GM03348 (cell line): ENCODE data around the gene HDAC2.
A peak's percentile ranks its signal among the peaks of the same experiment; 100 is the strongest.
"Not testable (repeated sequence)": the region's sequence is repeated elsewhere in the genome, so short reads cannot be mapped to it uniquely, and the experiment has no call there.

Experiments
- DNase-seq: peaks from one replicate; pipeline ENCODE4 v3.0.0; 2012; ENCODE audit warnings: low spot score

HDAC2 gene

GRCh38 chr6:113970805-113971676 is at the start of gene HDAC2:
Gene HDAC2 (minus strand): TSS chr6:113971148. CDS start chr6:113970908, 240 bp downstream.
- peak; percentile 95 for DNase-seq

- DNase-seq, result no peak
Measured at GRCh38 chr6:114020196-114020595, 49.2 kb upstream of the HDAC2 start.

- not testable (repeated sequence) for DNase-seq
Measured at GRCh38 chr6:114017146-114017545, 46.2 kb upstream of the HDAC2 start.

GRCh38 chr6:114014106-114014505 is 43.2 kb upstream of the HDAC2 start:
- DNase-seq, result not testable (repeated sequence)

GRCh38 chr6:114011486-114011885 is 40.5 kb upstream of the HDAC2 start:
- not testable (repeated sequence) for DNase-seq

GRCh38 chr6:114010540-114010939 is 39.6 kb upstream of the HDAC2 start:
- DNase-seq, result no peak

- no peak for DNase-seq
Measured at GRCh38 chr6:114009192-114009591, 38.2 kb upstream of the HDAC2 start.

GRCh38 chr6:114008331-114008730 is 37.4 kb upstream of the HDAC2 start:
- no peak for DNase-seq

GRCh38 chr6:114007516-114007915 is 36.6 kb upstream of the HDAC2 start:
- no peak for DNase-seq

- no peak for DNase-seq
Measured at GRCh38 chr6:114001354-114001753, 30.4 kb upstream of the HDAC2 start.

- DNase-seq, result peak; percentile 13
Measured at GRCh38 chr6:114000069-114000468, 29.1 kb upstream of the HDAC2 start.

- no peak for DNase-seq
Measured at GRCh38 chr6:113999284-113999683, 28.3 kb upstream of the HDAC2 start.

- no peak for DNase-seq
Measured at GRCh38 chr6:113998811-113999210, 27.9 kb upstream of the HDAC2 start.

- DNase-seq, result peak; percentile 81
Measured at GRCh38 chr6:113997116-113997515, 26.2 kb upstream of the HDAC2 start.

GRCh38 chr6:113995634-113996033 is 24.7 kb upstream of the HDAC2 start:
- DNase-seq, result peak; percentile 87

- DNase-seq, result peak; percentile 85
Measured at GRCh38 chr6:113994934-113995342, 24.0 kb upstream of the HDAC2 start.

- no peak for DNase-seq
Measured at GRCh38 chr6:113989675-113990074, 18.7 kb upstream of the HDAC2 start.

GRCh38 chr6:113982675-113983074 is 11.7 kb upstream of the HDAC2 start:
- DNase-seq, result not testable (repeated sequence)

- DNase-seq, result no peak
Measured at GRCh38 chr6:113982055-113982550, 11.2 kb upstream of the HDAC2 start.

GRCh38 chr6:113980937-113981554 is 10.1 kb upstream of the HDAC2 start:
- DNase-seq, result peak; percentile 35

GRCh38 chr6:113979937-113980336 is 9.0 kb upstream of the HDAC2 start:
- DNase-seq, result no peak

- DNase-seq, result no peak
Measured at GRCh38 chr6:113978084-113978675, 7.2 kb upstream of the HDAC2 start.

- no peak for DNase-seq
Measured at GRCh38 chr6:113976806-113977205, 5.9 kb upstream of the HDAC2 start.
